ENCODE measurements around the gene ARID2. TPM values are rescaled to one million over a fixed set of nuclear protein-coding genes. Genes with fewer than 3 reads are reported as not detected.
A peak's percentile ranks its signal among the peaks of the same experiment; 100 is the strongest.

Gene ARID2
- total RNA-seq, 2 experiments from 2014 or later = 33.2 to 33.4 TPM

DNA sequence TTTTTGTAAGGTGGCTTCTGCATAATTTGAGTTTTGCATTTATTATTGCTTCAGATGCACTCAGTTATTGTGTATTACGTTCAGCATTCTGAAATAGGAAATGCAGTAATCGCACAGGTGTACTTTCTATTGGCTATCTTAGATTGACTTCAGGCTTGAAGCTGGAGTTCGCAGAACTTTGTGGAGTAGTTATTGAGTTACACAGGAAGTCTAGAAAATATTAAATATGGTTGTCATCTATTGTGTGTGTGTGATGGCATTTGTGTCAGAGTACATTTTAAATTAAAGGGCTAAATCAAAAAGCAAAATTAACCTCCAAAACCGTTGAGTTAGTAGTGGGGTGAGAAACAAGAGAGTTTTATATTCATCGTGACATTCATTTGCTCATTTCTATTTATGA, 2.7 kb downstream of the ARID2 start:
- ATAC-seq (no peak), DNase-seq (peak; percentile 21)
- Mint-ChIP-seq H3K27ac (peak overlapping the region; percentile 85), H3K27me3 (no peaks in the 10 kb centered on the region), H3K4me3 (peak overlapping the region; percentile 88), H3K4me1 (ENCODE audit: low read depth) (peaks cover 37% of the 10 kb centered on the region), H3K36me3 (ENCODE audit: low read depth) (peaks cover 34% of the 10 kb centered on the region), H3K9me3 (peaks cover 3% of the 10 kb centered on the region)
- TF ChIP-seq, protein P1, sequence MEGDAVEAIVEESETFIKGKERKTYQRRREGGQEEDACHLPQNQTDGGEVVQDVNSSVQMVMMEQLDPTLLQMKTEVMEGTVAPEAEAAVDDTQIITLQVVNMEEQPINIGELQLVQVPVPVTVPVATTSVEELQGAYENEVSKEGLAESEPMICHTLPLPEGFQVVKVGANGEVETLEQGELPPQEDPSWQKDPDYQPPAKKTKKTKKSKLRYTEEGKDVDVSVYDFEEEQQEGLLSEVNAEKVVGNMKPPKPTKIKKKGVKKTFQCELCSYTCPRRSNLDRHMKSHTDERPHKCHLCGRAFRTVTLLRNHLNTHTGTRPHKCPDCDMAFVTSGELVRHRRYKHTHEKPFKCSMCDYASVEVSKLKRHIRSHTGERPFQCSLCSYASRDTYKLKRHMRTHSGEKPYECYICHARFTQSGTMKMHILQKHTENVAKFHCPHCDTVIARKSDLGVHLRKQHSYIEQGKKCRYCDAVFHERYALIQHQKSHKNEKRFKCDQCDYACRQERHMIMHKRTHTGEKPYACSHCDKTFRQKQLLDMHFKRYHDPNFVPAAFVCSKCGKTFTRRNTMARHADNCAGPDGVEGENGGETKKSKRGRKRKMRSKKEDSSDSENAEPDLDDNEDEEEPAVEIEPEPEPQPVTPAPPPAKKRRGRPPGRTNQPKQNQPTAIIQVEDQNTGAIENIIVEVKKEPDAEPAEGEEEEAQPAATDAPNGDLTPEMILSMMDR (IDR thresholded peaks at IDR 0.05) = no peak
- ChIA-PET CTCF (interaction anchor here (1.0 kb wide), 1 partner anchor 75 kb away, joined by 3 read pairs; no protein-coding TSS in a partner anchor), POLR2A (no interaction called here)
- intact Hi-C loops (cut with micrococcal nuclease) = no loop called here

DNA sequence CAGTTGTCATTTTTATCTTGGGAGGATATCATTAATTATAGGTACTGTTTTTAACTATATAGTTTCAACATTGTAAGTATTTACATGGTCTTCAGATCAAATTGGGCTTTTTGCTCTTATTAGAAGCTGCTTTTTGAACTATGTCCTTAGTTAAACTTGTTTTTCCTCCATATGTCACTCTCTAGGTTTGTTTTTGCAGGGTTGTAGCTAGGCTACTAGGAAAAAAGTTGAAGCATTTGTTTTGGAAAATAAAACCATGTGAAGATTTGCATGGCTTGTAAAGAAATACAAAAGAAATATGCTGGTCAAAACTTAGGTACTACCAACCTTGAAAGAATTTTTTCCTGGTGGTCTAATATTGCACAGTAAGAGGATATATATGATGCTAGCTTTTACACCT, 3.4 kb downstream of the ARID2 start:
- H3K36me3 Mint-ChIP-seq (ENCODE audit: low read depth) = peaks cover 38% of the 10 kb centered on the region
- peaks cover 42% of the 10 kb centered on the region for H3K4me1 Mint-ChIP-seq (ENCODE audit: low read depth)
- ATAC-seq = no peak
- peak overlapping the region; percentile 68 for H3K4me3 Mint-ChIP-seq
- POLR2A ChIA-PET = no interaction called here
- H3K9me3 Mint-ChIP-seq = peaks cover 4% of the 10 kb centered on the region
- H3K27me3 Mint-ChIP-seq = no peaks in the 10 kb centered on the region
- DNase-seq = no peak
- peak overlapping the region; percentile 79 for H3K27ac Mint-ChIP-seq
- CTCF ChIA-PET = interaction anchor here (1.0 kb wide), 1 partner anchor 76 kb away, joined by 3 read pairs; no protein-coding TSS in a partner anchor
- TF ChIP-seq, protein P1 (IDR thresholded peaks at IDR 0.05) = no peak
- intact Hi-C loops (cut with micrococcal nuclease) = no loop called here

DNA sequence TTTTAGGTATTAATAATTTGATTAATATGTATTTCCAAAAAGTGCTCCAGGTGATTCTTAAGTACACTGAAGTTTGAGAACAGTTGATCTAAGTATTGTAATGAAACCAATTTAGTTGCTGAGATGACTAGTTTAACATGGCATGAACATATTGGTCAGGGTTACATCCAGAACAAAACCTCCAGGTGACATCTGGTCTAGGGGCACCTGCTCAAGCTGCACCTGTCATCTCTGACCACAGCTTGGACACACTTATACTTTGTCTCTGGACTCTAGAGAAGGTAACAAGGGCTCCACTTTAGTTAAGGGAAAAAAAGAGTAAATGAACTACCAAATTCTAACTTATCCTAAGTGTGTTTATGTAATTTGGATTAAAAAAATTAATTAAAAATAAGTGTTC, 8.1 kb downstream of the ARID2 start:
- Mint-ChIP-seq H3K9me3 (peaks cover 4% of the 10 kb centered on the region), H3K36me3 (ENCODE audit: low read depth) (peaks cover 45% of the 10 kb centered on the region), H3K4me1 (ENCODE audit: low read depth) (peaks cover 62% of the 10 kb centered on the region), H3K27me3 (no peaks in the 10 kb centered on the region), H3K4me3 (no peak overlapping the region), H3K27ac (no peak overlapping the region)
- CTCF ChIA-PET = interaction anchor here (1.2 kb wide), 2 partner anchors 8 to 194 kb away, joined by 3 to 4 read pairs; partner anchors contain the start of gene ARID2
- POLR2A ChIA-PET = interaction anchor here (0.6 to 1.3 kb wide), 2 partner anchors 9 to 553 kb away, joined by 3 to 8 read pairs; partner anchors contain the start of gene ARID2
- TF ChIP-seq, protein P1 (IDR thresholded peaks at IDR 0.05) = no peak
- ATAC-seq = no peak
- intact Hi-C loops (cut with micrococcal nuclease) = no loop called here
- DNase-seq = no peak

DNA sequence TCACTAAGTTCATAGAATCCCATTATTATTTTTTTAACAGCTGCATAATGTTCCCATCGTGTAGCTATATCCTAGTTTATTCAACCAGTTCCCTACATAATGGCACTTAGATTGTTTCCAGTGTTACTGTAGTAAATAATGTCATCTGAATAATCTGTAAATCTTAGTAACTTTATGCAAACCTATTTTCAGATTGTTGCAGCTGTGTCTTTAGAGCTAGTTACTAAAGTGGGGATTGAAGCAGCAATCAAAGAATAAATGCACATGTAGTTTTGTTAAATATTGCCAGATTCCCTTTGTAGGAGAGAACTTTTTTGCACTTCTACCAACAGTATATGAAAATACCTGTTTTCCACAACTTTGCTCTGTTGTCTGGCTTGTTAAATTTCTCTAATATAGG, 13.1 kb downstream of the ARID2 start:
- ChIA-PET CTCF (interaction anchor here (0.7 to 2.8 kb wide), 6 partner anchors 10 to 181 kb away, joined by 3 to 8 read pairs (median 4); partner anchors contain the start of gene ARID2), POLR2A (interaction anchor here (0.8 to 3.1 kb wide), 2 partner anchors 13 to 15 kb away, joined by 3 to 13 read pairs; partner anchors contain the start of gene ARID2)
- Mint-ChIP-seq H3K9me3 (no peaks in the 10 kb centered on the region), H3K4me3 (no peak overlapping the region), H3K27ac (no peak overlapping the region), H3K4me1 (ENCODE audit: low read depth) (peaks cover 47% of the 10 kb centered on the region), H3K27me3 (no peaks in the 10 kb centered on the region), H3K36me3 (ENCODE audit: low read depth) (peaks cover 30% of the 10 kb centered on the region)
- intact Hi-C loops (cut with micrococcal nuclease) = no loop called here
- TF ChIP-seq, protein P1 (IDR thresholded peaks at IDR 0.05) = no peak
- DNase-seq = no peak
- no peak for ATAC-seq

DNA sequence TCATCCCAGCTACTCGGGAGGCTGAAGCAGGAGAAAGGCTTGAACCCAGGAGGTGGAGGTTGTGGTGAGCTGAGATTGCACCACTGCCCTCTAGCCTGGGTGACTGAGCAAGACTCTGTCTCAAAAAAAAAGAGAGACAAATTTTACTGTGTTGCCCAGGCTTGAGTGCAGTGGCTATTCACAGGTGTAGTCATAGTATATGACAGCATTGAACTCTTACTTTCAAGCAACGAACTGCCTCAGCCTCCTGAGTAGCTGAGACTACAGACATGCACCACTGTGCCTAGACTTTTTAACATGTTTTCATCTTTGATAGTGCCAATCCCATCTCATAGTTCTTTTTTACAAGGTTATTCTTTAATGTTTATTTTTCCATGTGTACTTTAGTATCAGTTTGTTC, 13.7 kb downstream of the ARID2 start:
- no peak overlapping the region for H3K4me3 Mint-ChIP-seq
- ATAC-seq (peak; percentile 51), DNase-seq (no peak)
- intact Hi-C loops (cut with micrococcal nuclease) = no loop called here
- H3K27ac Mint-ChIP-seq = no peak overlapping the region
- peaks cover 51% of the 10 kb centered on the region for H3K4me1 Mint-ChIP-seq (ENCODE audit: low read depth)
- POLR2A ChIA-PET = interaction anchor here (0.6 to 3.1 kb wide), 3 partner anchors 13 to 148 kb away, joined by 3 to 13 read pairs (median 4); partner anchors contain the start of gene ARID2
- H3K36me3 Mint-ChIP-seq (ENCODE audit: low read depth) = peaks cover 28% of the 10 kb centered on the region
- no peaks in the 10 kb centered on the region for H3K9me3 Mint-ChIP-seq
- TF ChIP-seq, protein P1 (IDR thresholded peaks at IDR 0.05) = no peak
- CTCF ChIA-PET = interaction anchor here (1.0 to 2.8 kb wide), 7 partner anchors 9 to 199 kb away, joined by 3 to 9 read pairs (median 6); partner anchors contain the start of gene ARID2
- H3K27me3 Mint-ChIP-seq = no peaks in the 10 kb centered on the region
